ENCODE measurements around the gene NPAS2.

DNA sequence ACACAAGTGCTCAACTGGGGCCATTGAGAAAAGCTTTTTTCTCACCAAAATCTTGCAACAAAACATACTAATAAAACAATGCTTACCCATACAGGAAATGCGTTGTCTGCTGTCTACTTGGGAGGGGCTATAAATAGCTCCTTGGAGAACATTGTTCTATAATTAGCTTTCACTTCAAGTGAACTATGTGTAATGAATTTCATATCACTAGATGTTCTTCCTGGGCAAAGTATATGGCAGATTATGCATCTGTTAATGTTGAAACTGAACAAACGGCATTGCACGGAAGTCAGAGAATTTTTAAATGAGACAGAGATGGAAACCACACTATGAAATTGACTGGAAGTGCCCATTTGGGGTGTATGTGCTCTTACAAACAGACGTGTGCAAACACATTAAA lies 6.4 kb upstream of the NPAS2 start:
- TF ChIP-seq, protein P1, sequence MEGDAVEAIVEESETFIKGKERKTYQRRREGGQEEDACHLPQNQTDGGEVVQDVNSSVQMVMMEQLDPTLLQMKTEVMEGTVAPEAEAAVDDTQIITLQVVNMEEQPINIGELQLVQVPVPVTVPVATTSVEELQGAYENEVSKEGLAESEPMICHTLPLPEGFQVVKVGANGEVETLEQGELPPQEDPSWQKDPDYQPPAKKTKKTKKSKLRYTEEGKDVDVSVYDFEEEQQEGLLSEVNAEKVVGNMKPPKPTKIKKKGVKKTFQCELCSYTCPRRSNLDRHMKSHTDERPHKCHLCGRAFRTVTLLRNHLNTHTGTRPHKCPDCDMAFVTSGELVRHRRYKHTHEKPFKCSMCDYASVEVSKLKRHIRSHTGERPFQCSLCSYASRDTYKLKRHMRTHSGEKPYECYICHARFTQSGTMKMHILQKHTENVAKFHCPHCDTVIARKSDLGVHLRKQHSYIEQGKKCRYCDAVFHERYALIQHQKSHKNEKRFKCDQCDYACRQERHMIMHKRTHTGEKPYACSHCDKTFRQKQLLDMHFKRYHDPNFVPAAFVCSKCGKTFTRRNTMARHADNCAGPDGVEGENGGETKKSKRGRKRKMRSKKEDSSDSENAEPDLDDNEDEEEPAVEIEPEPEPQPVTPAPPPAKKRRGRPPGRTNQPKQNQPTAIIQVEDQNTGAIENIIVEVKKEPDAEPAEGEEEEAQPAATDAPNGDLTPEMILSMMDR (IDR thresholded peaks at IDR 0.05): no peak
- no peak for TF ChIP-seq EP300 (IDR thresholded peaks at IDR 0.05)
- TF ChIP-seq POLR2A (IDR thresholded peaks at IDR 0.05): no peak

Data from gastroesophageal sphincter (tissue), 3 donors.